Common myeloid progenitor, CD34-positive (primary cell): ENCODE data around the gene OR4K14. TPM values are rescaled to one million over a fixed set of nuclear protein-coding genes. Genes with fewer than 3 reads are reported as not detected.

Experiments used
- CTCF ChIA-PET: fragments of 350-600 bp; sonication (Branson Sonifier 250); formaldehyde crosslinking; loops from one replicate; lab custom pipeline; 2021; ENCODE audit warnings: antibody characterized with exemption; lab: Charles Lee
- POLR2A ChIA-PET: fragments of 350-600 bp; sonication (Branson Sonifier 250); formaldehyde crosslinking; loops from one replicate; lab custom pipeline; 2021; ENCODE audit warnings: antibody characterized with exemption; lab: Charles Lee
- DNase-seq, 3 donors: peaks; one replicate each; pipeline versions ENCODE4 v3.0.0 to v3.0.0-alpha.2; 2013
- H3K27ac ChIP-seq, 2 experiments: 1 replicate in 1 of 2; 2 replicates in 1 of 2; pipeline ENCODE4 v1.7.0; 2013; ENCODE audit warnings: inconsistent platforms in 2 of 2, low read length in 2 of 2, mild to moderate bottlenecking in 2 of 2, low read depth in 1 of 2, moderate library complexity in 1 of 2; ENCODE audit not compliant: severe bottlenecking in 2 of 2, insufficient read depth in 1 of 2, poor library complexity in 1 of 2
- H3K27me3 ChIP-seq, 5 experiments: replicated peaks in 2 of 5; 1 replicate in 3 of 5; 2 replicates in 2 of 5; pipeline versions ENCODE4 v1.6.1 to v1.7.0; 2013; ENCODE audit warnings: low read length in 4 of 5, mild to moderate bottlenecking in 2 of 5, moderate library complexity in 2 of 5, inconsistent platforms in 1 of 5; ENCODE audit not compliant: insufficient read depth in 5 of 5, control insufficient read depth in 4 of 5
- H3K36me3 ChIP-seq, 4 experiments: 1 replicate in 2 of 4; 2 replicates in 2 of 4; pipeline versions ENCODE4 v1.6.1 to v1.7.0; 2013; ENCODE audit warnings: low read length in 3 of 4, control low read depth in 1 of 4, mild to moderate bottlenecking in 1 of 4; ENCODE audit not compliant: control insufficient read depth in 4 of 4, insufficient read depth in 4 of 4
- H3K4me1 ChIP-seq, 4 experiments: 1 replicate in 3 of 4; 2 replicates in 1 of 4; pipeline versions ENCODE4 v1.6.1 to v1.7.1; 2013; ENCODE audit warnings: low read length in 3 of 4, mild to moderate bottlenecking in 3 of 4, control low read depth in 1 of 4, inconsistent platforms in 1 of 4, moderate library complexity in 1 of 4; ENCODE audit not compliant: control insufficient read depth in 4 of 4, insufficient read depth in 4 of 4; ENCODE audit errors: control extremely low read depth in 1 of 4
- H3K4me3 ChIP-seq, 7 experiments: 1 replicate in 4 of 7; 2 replicates in 3 of 7; pipeline versions ENCODE4 v1.5.1 to v1.7.0; 2013; ENCODE audit warnings: mild to moderate bottlenecking in 7 of 7, low read length in 6 of 7, moderate library complexity in 6 of 7, inconsistent platforms in 2 of 7, low read depth in 2 of 7, control low read depth in 1 of 7; ENCODE audit not compliant: insufficient read depth in 4 of 7, control insufficient read depth in 1 of 7; ENCODE audit errors: extremely low read depth in 1 of 7
- H3K9me3 ChIP-seq, 5 experiments: 1 replicate in 4 of 5; 2 replicates in 1 of 5; pipeline versions ENCODE4 v1.6.1 to v1.7.1; 2013; ENCODE audit warnings: low read length in 4 of 5, mild to moderate bottlenecking in 2 of 5, inconsistent platforms in 1 of 5, low read depth in 1 of 5, moderate library complexity in 1 of 5; ENCODE audit not compliant: control insufficient read depth in 4 of 5, insufficient read depth in 2 of 5; ENCODE audit errors: control extremely low read depth in 1 of 5
- WGBS: methylation state at CpG from one replicate; pipeline ENCODE4 v1.1.5; 2013; ENCODE audit not compliant: insufficient coverage; 5-methylcytosine and 5-hydroxymethylcytosine counted together
- polyA plus RNA-seq: library from polyadenylated mRNA; unstranded; fragments of 120-200 nt; gene quantifications from one replicate; pipeline ENCODE4 v1.2.1, GENCODE V29; 2013

OR4K14 gene, protein sequence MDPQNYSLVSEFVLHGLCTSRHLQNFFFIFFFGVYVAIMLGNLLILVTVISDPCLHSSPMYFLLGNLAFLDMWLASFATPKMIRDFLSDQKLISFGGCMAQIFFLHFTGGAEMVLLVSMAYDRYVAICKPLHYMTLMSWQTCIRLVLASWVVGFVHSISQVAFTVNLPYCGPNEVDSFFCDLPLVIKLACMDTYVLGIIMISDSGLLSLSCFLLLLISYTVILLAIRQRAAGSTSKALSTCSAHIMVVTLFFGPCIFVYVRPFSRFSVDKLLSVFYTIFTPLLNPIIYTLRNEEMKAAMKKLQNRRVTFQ
- polyA plus RNA-seq, result not detected

GRCh38 chr14:20019257-20019865, at the start of gene OR4K14:
TSS of gene OR4K14 (minus strand) at chr14:20019307. CDS start at chr14:20015193, 4,114 bp downstream.
- no CpG with 5 or more reads among the region's 2 CpGs for WGBS
- CTCF ChIA-PET, result no interaction called here

DNA sequence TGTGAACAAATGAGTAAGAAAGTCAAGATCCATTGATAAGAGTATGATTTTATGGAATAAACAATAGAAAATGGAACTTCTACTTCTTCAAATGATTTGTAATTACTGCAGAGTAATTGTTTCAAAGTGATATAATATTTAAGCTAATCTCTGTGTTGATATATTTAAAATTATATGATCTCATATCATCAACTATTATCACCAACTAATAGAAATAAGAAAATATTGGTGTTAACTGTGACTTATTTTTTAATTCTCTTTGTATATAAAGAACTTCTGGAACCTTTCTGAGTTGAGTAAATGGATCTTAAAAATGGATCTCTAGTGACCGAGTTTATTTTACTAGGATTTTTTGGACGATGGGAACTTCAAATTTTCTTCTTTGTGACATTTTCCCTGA, 40.6 kb upstream of the OR4K14 start, which contains the start of gene OR4L1:
Gene OR4L1, plus strand, starts transcription at position 301 of the 400 bp plus-strand sequence. Its CDS starts 0 bp downstream, at position 301.
- H3K9me3 ChIP-seq, result peaks cover 0 to 5% (median 0%) of the 10 kb centered on the region in 5 experiments
- H3K27me3 ChIP-seq, result no peaks in the 10 kb centered on the region
- no peak within 1 kb of the TSS for H3K4me3 ChIP-seq
- H3K4me1 ChIP-seq, result no peaks in the 10 kb centered on the region
- DNase-seq, result no peak
- H3K36me3 ChIP-seq, result no peaks in the 10 kb centered on the region
- no peak within 1 kb of the TSS for H3K27ac ChIP-seq
- ChIA-PET POLR2A (no interaction called here), CTCF (no interaction called here)
- WGBS, result 68% methylated on average over 2 of the region's 2 CpGs

More at GRCh38 chr14:20019257-20019865, at the start of gene OR4K14:
- Histone ChIP-seq H3K27me3 (no peaks in the 10 kb centered on the region), H3K4me3 (no peak within 1 kb of the TSS), H3K36me3 (no peaks in the 10 kb centered on the region), H3K4me1 (no peaks in the 10 kb centered on the region), H3K27ac (no peak within 1 kb of the TSS), H3K9me3 (peaks cover 0 to 4% (median 0%) of the 10 kb centered on the region in 5 experiments)
- POLR2A ChIA-PET, result no interaction called here
- no peak for DNase-seq

DNA sequence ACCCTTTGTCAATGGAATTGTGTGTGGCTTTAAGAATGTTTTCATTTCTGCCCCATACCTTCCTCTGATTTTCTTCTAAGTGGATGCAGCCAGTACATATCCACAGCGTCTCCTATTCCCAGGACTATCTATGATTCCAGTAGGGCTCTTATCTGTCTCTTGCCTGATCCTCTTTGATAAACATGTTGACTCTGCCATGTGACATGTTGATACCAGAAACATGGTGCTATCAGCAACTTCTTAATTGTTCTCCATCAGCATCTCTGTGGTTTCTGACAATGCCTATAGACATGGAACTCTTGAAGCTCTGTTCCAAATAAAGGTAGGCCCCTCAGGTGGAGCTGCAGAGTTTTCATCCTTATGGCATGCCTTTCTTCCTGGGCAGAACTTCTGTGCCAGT, 29.1 kb upstream of the OR4K14 start:
- Histone ChIP-seq H3K4me3 (no peak overlapping the region), H3K27me3 (no peaks in the 10 kb centered on the region), H3K27ac (no peak overlapping the region), H3K36me3 (no peaks in the 10 kb centered on the region), H3K9me3 (no peaks in the 10 kb centered on the region), H3K4me1 (no peaks in the 10 kb centered on the region)
- CTCF ChIA-PET, result no interaction called here
- no peak for DNase-seq
- POLR2A ChIA-PET, result no interaction called here
- 100% methylated on average over 1 of the region's 1 CpG for WGBS

DNA sequence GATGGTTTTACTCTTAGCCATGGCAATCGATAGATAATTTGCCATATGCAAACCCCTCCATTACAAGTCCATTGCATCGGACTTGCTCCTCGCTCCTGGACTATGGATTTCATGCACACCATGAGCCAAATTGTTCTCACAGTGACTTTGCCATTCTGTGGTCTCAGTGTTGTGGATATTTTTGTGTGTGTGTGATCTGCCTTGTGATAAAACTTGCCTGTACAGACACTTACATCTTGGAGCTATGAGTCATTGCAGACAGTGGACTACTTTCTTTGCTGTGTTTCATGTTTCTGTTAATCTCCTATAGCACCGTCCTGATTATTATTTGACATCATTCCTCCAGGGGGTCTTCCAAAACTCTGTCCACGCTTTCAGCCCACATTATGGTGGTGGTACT, 25.1 kb upstream of the OR4K14 start:
- Histone ChIP-seq H3K9me3 (no peaks in the 10 kb centered on the region), H3K27ac (no peak overlapping the region), H3K27me3 (no peaks in the 10 kb centered on the region), H3K36me3 (no peaks in the 10 kb centered on the region), H3K4me1 (no peaks in the 10 kb centered on the region), H3K4me3 (no peak overlapping the region)
- ChIA-PET CTCF (no interaction called here), POLR2A (no interaction called here)
- DNase-seq, result no peak
- WGBS, result 85% methylated on average over 2 of the region's 5 CpGs

GRCh38 chr14:20035938-20036337, 16.8 kb upstream of the OR4K14 start, which contains the start of gene OR4K13:
TSS of gene OR4K13 (minus strand) at chr14:20036038. CDS start at chr14:20034758, 1,280 bp downstream.
- no peaks in the 10 kb centered on the region for H3K4me1 ChIP-seq
- ChIA-PET CTCF (no interaction called here), POLR2A (no interaction called here)
- WGBS, result no CpG with 5 or more reads among the region's 4 CpGs
- H3K27me3 ChIP-seq, result no peaks in the 10 kb centered on the region
- no peaks in the 10 kb centered on the region for H3K36me3 ChIP-seq
- H3K27ac ChIP-seq, result no peak within 1 kb of the TSS
- H3K4me3 ChIP-seq, result no peak within 1 kb of the TSS
- H3K9me3 ChIP-seq, result no peaks in the 10 kb centered on the region
- no peak for DNase-seq

DNA sequence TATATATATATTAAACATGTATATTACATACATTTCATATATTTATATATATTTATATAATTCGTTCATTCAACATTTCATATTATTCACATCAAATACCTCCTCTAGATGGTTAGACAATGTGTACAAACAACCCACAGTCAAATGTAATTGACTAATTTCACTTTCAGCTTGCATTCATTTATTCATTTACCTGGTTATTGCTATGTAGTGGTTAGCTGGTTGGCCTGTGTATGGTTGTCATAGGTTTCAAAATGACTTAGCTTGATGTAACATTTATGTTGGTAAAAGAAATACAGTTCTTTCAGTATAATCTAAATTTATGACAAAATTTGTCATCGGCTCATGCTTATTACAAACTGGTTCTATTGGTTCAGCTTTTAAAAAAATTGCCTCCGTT, 16.3 kb upstream of the OR4K14 start:
- POLR2A ChIA-PET, result no interaction called here
- DNase-seq, result no peak
- Histone ChIP-seq H3K27me3 (no peaks in the 10 kb centered on the region), H3K4me3 (no peak overlapping the region), H3K4me1 (no peaks in the 10 kb centered on the region), H3K27ac (no peak overlapping the region), H3K9me3 (no peaks in the 10 kb centered on the region), H3K36me3 (no peaks in the 10 kb centered on the region)
- WGBS, result no CpG with 5 or more reads among the region's 3 CpGs
- CTCF ChIA-PET, result no interaction called here

- no peaks in the 10 kb centered on the region for H3K4me1 ChIP-seq
- H3K27me3 ChIP-seq, result no peaks in the 10 kb centered on the region
- ChIA-PET CTCF (no interaction called here), POLR2A (no interaction called here)
- H3K36me3 ChIP-seq, result no peaks in the 10 kb centered on the region
- H3K4me3 ChIP-seq, result no peak overlapping the region
- no peaks in the 10 kb centered on the region for H3K9me3 ChIP-seq
- H3K27ac ChIP-seq, result no peak overlapping the region
- DNase-seq, result no peak
- 83% methylated on average over 3 of the region's 6 CpGs for WGBS
Observed at GRCh38 chr14:20031058-20031457, 12.0 kb upstream of the OR4K14 start.
